Measurements from ENCODE around the gene PDE6G. TPM values are rescaled to one million over a fixed set of nuclear protein-coding genes. Genes with fewer than 3 reads are reported as not detected.

The PDE6G gene
- total and polyA plus RNA-seq, 11 donors: 0.67 to 2.3 (median 1.1) TPM; not detected in 7

GRCh38 chr17:81635973-81636504 lies 20.3 kb downstream of the PDE6G start:
- WGBS, 4 donors: 24 to 33% (median 29%) methylated on average over 17 to 18 of the region's 18 CpGs
- intact Hi-C loops (cut with DNase I): loop anchor here in 3 of 10 donors (2.0 kb wide), 2 partner anchors 29 to 31 kb away; partner anchors contain the start of genes CCDC137 (in 2 of the 3) and OXLD1 (in 2 of the 3)
- Histone ChIP-seq H3K27ac (peak overlapping the region; percentile 73 to 97 (median 95)), H3K4me3 (peak overlapping the region; percentile 71 to 100 (median 92)), H3K36me3 (peaks cover 0 to 16% (median 0%) of the 10 kb centered on the region in 9 donors), H3K4me1 (peaks cover 10 to 48% (median 32%) of the 10 kb centered on the region in 12 donors), H3K27me3 (no peaks in the 10 kb centered on the region), H3K9me3 (no peaks in the 10 kb centered on the region)
- ATAC-seq (peak in 3 of 4 donors; percentile 11 to 70 (median 70)), DNase-seq (no peak)
- no peak for TF ChIP-seq POLR2A (IDR thresholded peaks at IDR 0.05)
- no peak for TF ChIP-seq CTCF (IDR thresholded peaks at IDR 0.05)

- peak overlapping the region in 5 of 12 donors; percentile 93 to 97 (median 95) for H3K27ac ChIP-seq
- peaks cover 10 to 48% (median 32%) of the 10 kb centered on the region in 12 donors for H3K4me1 ChIP-seq
- intact Hi-C loops (cut with DNase I): no loop called here
- no peak for TF ChIP-seq CTCF (IDR thresholded peaks at IDR 0.05)
- TF ChIP-seq POLR2A (IDR thresholded peaks at IDR 0.05): no peak
- H3K4me3 ChIP-seq: peak overlapping the region in 10 of 12 donors; percentile 71 to 100 (median 93)
- WGBS, 4 donors: 76 to 96% (median 89%) methylated on average over 4 to 5 of the region's 5 CpGs
- DNase-seq: no peak
- peaks cover 0 to 16% (median 3%) of the 10 kb centered on the region in 9 donors for H3K36me3 ChIP-seq
- H3K9me3 ChIP-seq: no peaks in the 10 kb centered on the region
- ATAC-seq: no peak
- H3K27me3 ChIP-seq: no peaks in the 10 kb centered on the region
Observed at GRCh38 chr17:81635431-81635830, 20.9 kb downstream of the PDE6G start.

GRCh38 chr17:81631482-81631881 lies 24.9 kb downstream of the PDE6G start:
- no peaks in the 10 kb centered on the region for H3K27me3 ChIP-seq
- no peak overlapping the region for H3K4me3 ChIP-seq
- no peak overlapping the region for H3K27ac ChIP-seq
- peaks cover 0 to 55% (median 38%) of the 10 kb centered on the region in 9 donors for H3K36me3 ChIP-seq
- no peak for TF ChIP-seq CTCF (IDR thresholded peaks at IDR 0.05)
- no peak for TF ChIP-seq POLR2A (IDR thresholded peaks at IDR 0.05)
- WGBS, 4 donors: 66 to 84% (median 69%) methylated on average over 7 of the region's 7 CpGs
- DNase-seq (peak in 1 of 5 donors; percentile 7), ATAC-seq (no peak)
- intact Hi-C loops (cut with DNase I): no loop called here
- H3K4me1 ChIP-seq: peaks cover 10 to 41% (median 27%) of the 10 kb centered on the region in 12 donors
- no peaks in the 10 kb centered on the region for H3K9me3 ChIP-seq

- Histone ChIP-seq H3K4me1 (peaks cover 4 to 33% (median 18%) of the 10 kb centered on the region in 12 donors), H3K36me3 (peaks cover 2 to 67% (median 50%) of the 10 kb centered on the region in 9 donors), H3K27me3 (no peaks in the 10 kb centered on the region), H3K27ac (no peak overlapping the region), H3K4me3 (no peak overlapping the region), H3K9me3 (no peaks in the 10 kb centered on the region)
- WGBS, 4 donors: 82 to 89% (median 86%) methylated on average over 8 of the region's 8 CpGs
- no peak for ATAC-seq
- TF ChIP-seq CTCF (IDR thresholded peaks at IDR 0.05) (no peak), POLR2A (IDR thresholded peaks at IDR 0.05) (no peak)
- DNase-seq: peak in 1 of 5 donors; percentile 8
- intact Hi-C loops (cut with DNase I): no loop called here
Observed at GRCh38 chr17:81630274-81630673, 26.1 kb downstream of the PDE6G start.

Data from heart left ventricle (tissue), 16 donors.